HG03571 (cell line): ENCODE data around the gene DAB1.

Experiments used
- ATAC-seq: cut with Tn5 transposase; IDR thresholded peaks from one replicate; pipeline ENCODE4 v1.9.1; 2021; ENCODE audit not compliant: unreplicated experiment

DAB1 gene

GRCh38 chr1:57172040-57172439 lies 251.8 kb downstream of the DAB1 start:
- ATAC-seq: no peak

GRCh38 chr1:57167997-57168396 lies 255.9 kb downstream of the DAB1 start:
- no peak for ATAC-seq

- ATAC-seq: no peak
Observed at GRCh38 chr1:57165546-57165945, 258.3 kb downstream of the DAB1 start.

GRCh38 chr1:57164584-57164983 lies 259.3 kb downstream of the DAB1 start:
- ATAC-seq: no peak

- ATAC-seq: no peak
Observed at GRCh38 chr1:57163789-57164188, 260.1 kb downstream of the DAB1 start.

- ATAC-seq: no peak
Observed at GRCh38 chr1:57163325-57163724, 260.5 kb downstream of the DAB1 start.

GRCh38 chr1:57162607-57163261 lies 261.1 kb downstream of the DAB1 start:
- no peak for ATAC-seq

GRCh38 chr1:57160594-57160993 lies 263.3 kb downstream of the DAB1 start:
- no peak for ATAC-seq

- ATAC-seq: no peak
Observed at GRCh38 chr1:57158604-57158998, 265.3 kb downstream of the DAB1 start.

- no peak for ATAC-seq
Observed at GRCh38 chr1:57157818-57158603, 265.8 kb downstream of the DAB1 start.

- ATAC-seq: no peak
Observed at GRCh38 chr1:57156907-57157306, 267.0 kb downstream of the DAB1 start.

- ATAC-seq: no peak
Observed at GRCh38 chr1:57146100-57146499, 277.8 kb downstream of the DAB1 start.

- no peak for ATAC-seq
Observed at GRCh38 chr1:57142999-57143398, 280.9 kb downstream of the DAB1 start.

- no peak for ATAC-seq
Observed at GRCh38 chr1:57142169-57142568, 281.7 kb downstream of the DAB1 start.

GRCh38 chr1:57138432-57139078 lies 285.3 kb downstream of the DAB1 start:
- ATAC-seq: no peak

- no peak for ATAC-seq
Observed at GRCh38 chr1:57137980-57138379, 285.9 kb downstream of the DAB1 start.

GRCh38 chr1:57134803-57135202 lies 289.1 kb downstream of the DAB1 start:
- no peak for ATAC-seq

- no peak for ATAC-seq
Observed at GRCh38 chr1:57133686-57134085, 290.2 kb downstream of the DAB1 start.

GRCh38 chr1:57132993-57133622 lies 290.8 kb downstream of the DAB1 start:
- ATAC-seq: no peak

- no peak for ATAC-seq
Observed at GRCh38 chr1:57131701-57132394, 292.0 kb downstream of the DAB1 start.

GRCh38 chr1:57131257-57131656 lies 292.6 kb downstream of the DAB1 start:
- no peak for ATAC-seq
